ENCODE results near the gene GTF2H2C. TPM values are rescaled to one million over a fixed set of nuclear protein-coding genes. Genes with fewer than 3 reads are reported as not detected.
"Not testable (repeated sequence)": the region's sequence is repeated elsewhere in the genome, so short reads cannot be mapped to it uniquely, and the experiment has no call there.

GTF2H2C gene
- total RNA-seq = 10 to 100 TPM; 13.7 to 40.1 (median 24.5) TPM
- 10 to 100 TPM; 14.1 to 25.4 TPM for polyA plus RNA-seq
- long read RNA-seq, donor 1, transcript GTF2H2C-210 (16 exons, 2,952 nt) = major isoform, 6 of 49 reads
- long read RNA-seq, donor 1, partial matches to known transcripts = 9 of 49 reads
- long read RNA-seq, donor 1, other reads (novel, unspliced or antisense) = 33 of 49 reads
- long read RNA-seq, donor 2, transcript GTF2H2C-210 (16 exons, 2,952 nt) = major isoform, 6 of 15 reads
- long read RNA-seq, donor 2, partial matches to known transcripts = 0 of 15 reads
- long read RNA-seq, donor 2, other reads (novel, unspliced or antisense) = 5 of 15 reads
- long read RNA-seq, donor 3, partial matches to known transcripts = 2 of 12 reads
- long read RNA-seq, donor 3, other reads (novel, unspliced or antisense) = 8 of 12 reads

GRCh38 chr5:69559908-69560330 lies at the start of gene GTF2H2C:
TSS of gene GTF2H2C (plus strand) at chr5:69560191. CDS start at chr5:69565133, 4,942 bp downstream.
- peak; percentile 36 to 79 (median 60) for DNase-seq
- H3K36me3 ChIP-seq; H3K27ac ChIP-seq; H3K27me3 ChIP-seq; H3K9me3 ChIP-seq; intact Hi-C loops (cut with DNase I); H3K4me1 ChIP-seq (ENCODE audit: insufficient read depth): not testable (repeated sequence)
- WGBS, 3 donors = 1 to 3% (median 1%) methylated on average over 14 to 37 of the region's 40 CpGs
- peak within 1 kb of the TSS; percentile 45 for H3K4me3 ChIP-seq

- no peaks in the 10 kb centered on the region for H3K27me3 ChIP-seq
- WGBS, 3 donors = 76 to 88% (median 82%) methylated on average over 2 of the region's 2 CpGs
- TF ChIP-seq POLR2A (IDR thresholded peaks at IDR 0.05) = no peak
- no peak for TF ChIP-seq EP300 (IDR thresholded peaks at IDR 0.05)
- TF ChIP-seq CTCF (IDR thresholded peaks at IDR 0.05) = no peak
- intact Hi-C loops (cut with DNase I) = no loop called here
- no peak overlapping the region for H3K27ac ChIP-seq
- DNase-seq = no peak
- H3K9me3 ChIP-seq = no peaks in the 10 kb centered on the region
- H3K4me1 ChIP-seq (ENCODE audit: insufficient read depth) = no peaks in the 10 kb centered on the region
- H3K4me3 ChIP-seq = no peak overlapping the region
- H3K36me3 ChIP-seq = no peaks in the 10 kb centered on the region
These were observed 49.3 kb upstream of the GTF2H2C start for GRCh38 chr5:69510694-69511093.

- no peak for DNase-seq
- TF ChIP-seq EP300 (IDR thresholded peaks at IDR 0.05) (no peak), POLR2A (IDR thresholded peaks at IDR 0.05) (no peak), CTCF (IDR thresholded peaks at IDR 0.05) (no peak)
- Histone ChIP-seq H3K27me3 (no peaks in the 10 kb centered on the region), H3K4me3 (no peak overlapping the region), H3K4me1 (ENCODE audit: insufficient read depth) (no peaks in the 10 kb centered on the region), H3K36me3 (no peaks in the 10 kb centered on the region), H3K9me3 (no peaks in the 10 kb centered on the region), H3K27ac (no peak overlapping the region)
- 63 to 76% (median 74%) methylated on average over 2 of the region's 2 CpGs for WGBS, 3 donors
- intact Hi-C loops (cut with DNase I) = no loop called here
These were observed 47.2 kb upstream of the GTF2H2C start for GRCh38 chr5:69512740-69513260.

- H3K27ac ChIP-seq; H3K36me3 ChIP-seq; DNase-seq; H3K4me3 ChIP-seq; H3K4me1 ChIP-seq (ENCODE audit: insufficient read depth); intact Hi-C loops (cut with DNase I); H3K9me3 ChIP-seq; H3K27me3 ChIP-seq: not testable (repeated sequence)
- WGBS, 3 donors = 95 to 98% (median 96%) methylated on average over 10 to 25 of the region's 30 CpGs
These were observed 44.4 kb upstream of the GTF2H2C start for GRCh38 chr5:69515570-69515969.

GRCh38 chr5:69516769-69517168 lies 43.2 kb upstream of the GTF2H2C start:
- intact Hi-C loops (cut with DNase I) = no loop called here
- TF ChIP-seq EP300 (IDR thresholded peaks at IDR 0.05) (no peak), CTCF (IDR thresholded peaks at IDR 0.05) (no peak), POLR2A (IDR thresholded peaks at IDR 0.05) (no peak)
- no peaks in the 10 kb centered on the region for H3K9me3 ChIP-seq
- DNase-seq = no peak
- H3K36me3 ChIP-seq = no peaks in the 10 kb centered on the region
- H3K4me3 ChIP-seq = no peak overlapping the region
- no peaks in the 10 kb centered on the region for H3K27me3 ChIP-seq
- 91 to 97% (median 92%) methylated on average over 1 of the region's 1 CpG for WGBS, 3 donors
- no peak overlapping the region for H3K27ac ChIP-seq
- no peaks in the 10 kb centered on the region for H3K4me1 ChIP-seq (ENCODE audit: insufficient read depth)
